Measurements from ENCODE around the gene MRPL52. TPM values are rescaled to one million over a fixed set of nuclear protein-coding genes. Genes with fewer than 3 reads are reported as not detected.

MRPL52 gene
- total and polyA plus RNA-seq, 2 of the 13 experiments (the other 11 are each of a cell fraction or from before 2014, with no cell fraction given): 118 to 329 TPM

- TF ChIP-seq DZIP1 (CRISPR knock-in tag; IDR thresholded peaks at IDR 0.05) (0 out of 2 replicates have a peak, but pooled peaks have one; percentile 14), ZNF292 (CRISPR knock-in tag; IDR thresholded peaks at IDR 0.05; ENCODE audit: borderline replicate concordance, low read depth) (no peak), ZFP90 (CRISPR knock-in tag; IDR thresholded peaks at IDR 0.05; ENCODE audit: borderline replicate concordance) (peak; percentile 72; the same call in 1 of the 2 replicates), ZNF558 (CRISPR knock-in tag; IDR thresholded peaks at IDR 0.05; ENCODE audit: borderline replicate concordance) (no peak), ZNF788 (CRISPR knock-in tag; IDR thresholded peaks at IDR 0.05; ENCODE audit: borderline replicate concordance) (0 out of 2 replicates have a peak, but pooled peaks have one; percentile 21), ISX (CRISPR knock-in tag; conservative IDR thresholded peaks at IDR 0.05) (0 out of 2 replicates have a peak, but pooled peaks have one; percentile 20)
Measured at GRCh38 chr14:22837750-22838538, 8.3 kb downstream of the MRPL52 start (continued).

GRCh38 chr14:22838631-22839041 is 8.9 kb downstream of the MRPL52 start:
- DNase-seq (ENCODE audit: low spot score) (no peak), FAIRE-seq (no peak), ATAC-seq (peak; percentile 7)
- no peak overlapping the region for H2AFZ ChIP-seq (ENCODE audit: low read length)
- H3K27ac ChIP-seq (ENCODE audit: extremely low read length, insufficient read depth, low read length): no peak overlapping the region
- intact Hi-C loops (cut with micrococcal nuclease; ENCODE audit: unreplicated experiment) (no loop called here), in situ Hi-C loops (cut with HindIII; ENCODE audit: extremely low pct_ligation_motif_present, low pct_unique_long_range_greater_than_20kb) (no loop called here)
- no TSS peak for BruUV-seq (replicated peaks)
- no peak overlapping the region for H3K4me2 ChIP-seq (ENCODE audit: low read depth, low read length)
- H3K4me1 ChIP-seq (ENCODE audit: insufficient read depth, low read length): peaks cover 41% of the 10 kb centered on the region
- H3K4me3 ChIP-seq (replicated peaks in 1 of 3; ENCODE audit: insufficient read depth in 1 of 3, low read depth in 2 of 3, low read length in 3 of 3): no peak overlapping the region
- H3K79me2 ChIP-seq (ENCODE audit: insufficient read depth, low read length): no peaks in the 10 kb centered on the region
- WGBS (ENCODE audit: low lambda C conversion rate): 83% methylated on average over 6 of the region's 6 CpGs
- H4K20me1 ChIP-seq (ENCODE audit: insufficient read depth, low read length): no peaks in the 10 kb centered on the region
- peaks cover 7 to 8% of the 10 kb centered on the region in 2 experiments for H3K36me3 ChIP-seq (replicated peaks in 1 of 2; ENCODE audit: control insufficient read depth in 1 of 2, insufficient read depth in 2 of 2, low read length in 2 of 2)
- CTCF ChIA-PET (ENCODE audit: low intra/inter-chr PET ratio, low total read pairs): no interaction called here
- POLR2A ChIA-PET: interaction anchor here (1.5 to 3.7 kb wide), 6 partner anchors 8 to 1593 kb away, joined by 3 to 27 read pairs (median 10); partner anchors contain the start of genes LRP10, OXA1L and PRMT5
- peaks cover 0 to 1% of the 10 kb centered on the region in 2 experiments; a peak in 1 of 5 replicates for H3K27me3 ChIP-seq (ENCODE audit: control insufficient read depth in 1 of 2, insufficient read depth in 2 of 2, low read length in 2 of 2)
- H3K9ac ChIP-seq (ENCODE audit: insufficient read depth, low read depth, low read length): no peak overlapping the region
- no peaks in the 10 kb centered on the region for H3K9me3 ChIP-seq (ENCODE audit: low read length)
- TF ChIP-seq ZNF766 (CRISPR knock-in tag; IDR thresholded peaks at IDR 0.05; ENCODE audit: borderline replicate concordance) (0 out of 2 replicates have a peak, but pooled peaks have one; percentile 31), MAX (IDR thresholded peaks at IDR 0.05) (no peak), IRF1 (CRISPR knock-in tag; IDR thresholded peaks at IDR 0.05; ENCODE audit: low read depth) (no peak), CSRNP1 (CRISPR knock-in tag; IDR thresholded peaks at IDR 0.05) (no peak), BRD4 (CRISPR knock-in tag; IDR thresholded peaks at IDR 0.05) (no peak), HMGXB4 (CRISPR knock-in tag; IDR thresholded peaks at IDR 0.05; ENCODE audit: borderline replicate concordance in 1 of 2, low read depth in 1 of 2) (peak in 1 of 2 experiments; percentile 36; a peak in 1 of 4 replicates), AKAP8 (CRISPR knock-in tag; IDR thresholded peaks at IDR 0.05) (no peak)

Data from HepG2 (cell line).